GM12878 (cell line): ENCODE data around the gene SLC1A7. TPM values are rescaled to one million over a fixed set of nuclear protein-coding genes. Genes with fewer than 3 reads are reported as not detected.

Experiments used
- ATAC-seq: fragments of 200-7000 bp; cut with Tn5 transposase; 3 replicates; pipeline ENCODE4 v1.9.1; 2020; ENCODE audit warnings: mild to moderate bottlenecking, moderate library complexity
- BruUV-seq: library from RNA; stranded (reverse); fragments of 400-500 nt; replicated peaks from 2 replicates; lab custom pipeline; 2021; lab: Mats Ljungman, UMichigan
- CTCF ChIA-PET: fragments of 300-600 bp; sonication (Branson Sonifier 250); formaldehyde crosslinking; extraction: SDS; loops from one replicate; lab custom pipeline; 2021; ENCODE audit warnings: inconsistent platforms; lab: Yijun Ruan, JAX
- POLR2A ChIA-PET: fragments of 350-600 bp; formaldehyde crosslinking; extraction: SDS; loops from one replicate; lab custom pipeline; 2021; ENCODE audit warnings: inconsistent platforms; lab: Charles Lee
- RAD21 ChIA-PET: fragments of 300-600 bp; sonication (Branson Sonifier 250); formaldehyde crosslinking; loops from one replicate; lab custom pipeline; 2023; ENCODE audit warnings: antibody characterized with exemption; ENCODE audit not compliant: unreplicated experiment; lab: Charles Lee
- SMC1A ChIA-PET: fragments of 300-600 bp; sonication (Branson Sonifier 250); formaldehyde crosslinking; loops from one replicate; lab custom pipeline; 2023; ENCODE audit not compliant: unreplicated experiment, uncharacterized antibody; lab: Charles Lee
- DNase-seq: peaks from one replicate; pipeline ENCODE4 v3.0.0-alpha.2; 2011; ENCODE audit warnings: low read depth, low spot score
- FAIRE-seq: peaks from 3 replicates; lab custom pipeline; 2011; peaks lifted over from hg19 to GRCh38; lab: Jason Lieb, UNC
- H2AFZ ChIP-seq: 2 replicates; pipeline ENCODE4 v1.6.0; 2011; ENCODE audit warnings: low read depth, low read length, control low read depth; ENCODE audit not compliant: control insufficient read depth
- H3K27ac ChIP-seq: 2 replicates; pipeline ENCODE4 v1.5.1; 2011; ENCODE audit warnings: control low read depth; ENCODE audit not compliant: control insufficient read depth, insufficient read depth
- H3K27me3 ChIP-seq, 2 experiments: replicated peaks in 1 of 2; 2 replicates each; pipeline versions ENCODE4 v1.6.0 to v1.6.1; 2011; ENCODE audit warnings: low read length in 1 of 2; ENCODE audit not compliant: control insufficient read depth in 2 of 2, insufficient read depth in 2 of 2
- H3K36me3 ChIP-seq, 2 experiments: 2 replicates each; pipeline ENCODE4 v1.5.1; 2011; ENCODE audit warnings: low read length in 1 of 2; ENCODE audit not compliant: control insufficient read depth in 2 of 2, insufficient read depth in 2 of 2
- H3K4me1 ChIP-seq: 2 replicates; pipeline ENCODE4 v1.6.1; 2011; ENCODE audit warnings: mild to moderate bottlenecking, low read length, moderate library complexity, mixed read lengths; ENCODE audit not compliant: control insufficient read depth, insufficient read depth
- H3K4me2 ChIP-seq: 2 replicates; pipeline ENCODE4 v1.6.0; 2011; ENCODE audit warnings: control low read depth; ENCODE audit not compliant: control insufficient read depth, insufficient read depth
- H3K4me3 ChIP-seq: fragments of 200-600 bp; sonication (generic); 2 replicates; pipeline ENCODE4 v1.5.1; 2016
- H3K79me2 ChIP-seq: 2 replicates; pipeline ENCODE4 v1.6.0; 2011; ENCODE audit warnings: low read length; ENCODE audit not compliant: control insufficient read depth, insufficient read depth
- H3K9ac ChIP-seq: 2 replicates; pipeline ENCODE4 v1.8.0; 2011; ENCODE audit warnings: low read length, control low read depth, mixed read lengths; ENCODE audit not compliant: control insufficient read depth, insufficient read depth
- H3K9me3 ChIP-seq: replicated peaks from 3 replicates; pipeline ENCODE4 v1.5.1; 2011; ENCODE audit warnings: mild to moderate bottlenecking, low read length; ENCODE audit not compliant: control insufficient read depth, insufficient read depth
- H4K20me1 ChIP-seq: 2 replicates; pipeline ENCODE4 v1.6.0; 2011; ENCODE audit not compliant: control insufficient read depth, insufficient read depth
- ZNF384 ChIP-seq: IDR thresholded peaks from 2 replicates; pipeline ENCODE4 v1.6.1; 2012; ENCODE audit warnings: low read depth, mild to moderate bottlenecking, low read length, improper control_type of control experiment, borderline replicate concordance
- WGBS: methylation state at CpG from one replicate; pipeline ENCODE4 v1.1.6; 2016; ENCODE audit warnings: low lambda C conversion rate; ENCODE audit not compliant: insufficient replicate concordance, insufficient coverage; ENCODE audit errors: missing lambda C conversion rate; 5-methylcytosine and 5-hydroxymethylcytosine counted together
- in situ Hi-C: fragments of 300-500 bp; cut with MboI; formaldehyde crosslinking; loops from 9 replicates; pipeline ENCODE4 v1.14.3; 2018; ENCODE audit warnings: mixed read lengths
- intact Hi-C: fragments of 100-400 bp; cut with micrococcal nuclease; formaldehyde crosslinking; loops from one replicate; pipeline ENCODE4 v1.14.2; 2022; ENCODE audit not compliant: unreplicated experiment
- polyA plus RNA-seq, 11 experiments: library from polyadenylated mRNA; depleted of rRNA in 4 of 11; unstranded in 6 of 11; stranded (reverse) in 5 of 11; fragments of >200 nt; fragmentation: Nextera tagmentation in 4 of 11; fragmentation: Illumina TruSeq in 1 of 11; extraction: Ambion mirVana in 4 of 11; extraction: Trizol in 1 of 11; gene quantifications; 1 replicate in 1 of 11; 2 replicates in 10 of 11; pipeline versions ENCODE4 v1.2.1 to v1.2.3, GENCODE V29; 2011 to 2016; ENCODE audit warnings: inconsistent platforms in 2 of 11, missing spikeins in 2 of 11, low read depth in 1 of 11
- total RNA-seq, 4 experiments: library from RNA; depleted of rRNA in 3 of 4; stranded (reverse); fragments of >200 nt in 3 of 4; fragmentation: Illumina TruSeq in 1 of 4; extraction: Trizol in 1 of 4; gene quantifications; 2 replicates each; pipeline versions ENCODE4 v1.2.1 to v1.2.3, GENCODE V29; 2013 to 2021
- TF ChIP-seq, protein P1 (sequence below): fragments of 450-650 bp; formaldehyde crosslinking; IDR thresholded peaks from 2 replicates; pipeline ENCODE4 v1.5.0; 2022; ENCODE audit warnings: mild to moderate bottlenecking, missing genetic modification characterization
- TF ChIP-seq, protein P2 (sequence below): fragments of 450-650 bp; IDR thresholded peaks from 2 replicates; pipeline ENCODE4 v1.6.1; 2017; ENCODE audit warnings: mild to moderate bottlenecking, moderate library complexity

Gene SLC1A7
- total and polyA plus RNA-seq, 10 of the 15 experiments (the other 5 are each of a cell fraction or from before 2014, with no cell fraction given), result not detected

DNA sequence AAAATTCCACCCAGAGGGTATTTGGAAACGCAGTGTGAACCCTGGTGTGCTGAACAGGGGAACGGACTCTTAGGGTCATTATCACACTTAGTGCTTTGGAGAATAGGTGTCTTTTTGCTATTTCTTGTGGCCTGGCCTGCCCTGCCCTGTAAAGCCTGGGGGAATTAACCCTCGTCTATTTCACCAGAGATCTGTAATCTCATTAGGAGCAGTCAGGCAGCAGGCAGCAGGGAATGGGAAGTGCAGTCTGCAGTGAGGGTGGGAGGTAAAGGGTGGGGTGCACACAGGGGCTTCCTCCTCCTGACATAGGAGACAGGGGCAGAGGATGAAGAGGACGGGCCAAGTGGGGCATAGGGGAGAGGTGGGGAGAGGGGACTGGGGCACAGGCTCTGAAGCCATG is 1.1 kb upstream of the SLC1A7 start:
- FAIRE-seq (no peak), DNase-seq (no peak), ATAC-seq (no peak)
- no peaks in the 10 kb centered on the region for H3K9me3 ChIP-seq
- no peak overlapping the region for H2AFZ ChIP-seq
- intact Hi-C loops, result no loop called here
- no peaks in the 10 kb centered on the region for H3K79me2 ChIP-seq
- POLR2A ChIA-PET, result no interaction called here
- no peaks in the 10 kb centered on the region; a peak in 1 of 4 replicates for H3K27me3 ChIP-seq
- CTCF ChIA-PET, result no interaction called here
- no peaks in the 10 kb centered on the region; the same call in 1 of the 2 replicates for H4K20me1 ChIP-seq
- WGBS, result 17% methylated on average over 4 of the region's 4 CpGs
- no peak overlapping the region for H3K4me2 ChIP-seq
- no peaks in the 10 kb centered on the region for H3K36me3 ChIP-seq
- H3K9ac ChIP-seq, result no peak overlapping the region
- BruUV-seq, result no TSS peak
- SMC1A ChIA-PET, result interaction anchor here (0.6 kb wide), 1 partner anchor 12 kb away, joined by 3 read pairs; no protein-coding TSS in a partner anchor
- RAD21 ChIA-PET, result no interaction called here
- TF ChIP-seq, protein P1, sequence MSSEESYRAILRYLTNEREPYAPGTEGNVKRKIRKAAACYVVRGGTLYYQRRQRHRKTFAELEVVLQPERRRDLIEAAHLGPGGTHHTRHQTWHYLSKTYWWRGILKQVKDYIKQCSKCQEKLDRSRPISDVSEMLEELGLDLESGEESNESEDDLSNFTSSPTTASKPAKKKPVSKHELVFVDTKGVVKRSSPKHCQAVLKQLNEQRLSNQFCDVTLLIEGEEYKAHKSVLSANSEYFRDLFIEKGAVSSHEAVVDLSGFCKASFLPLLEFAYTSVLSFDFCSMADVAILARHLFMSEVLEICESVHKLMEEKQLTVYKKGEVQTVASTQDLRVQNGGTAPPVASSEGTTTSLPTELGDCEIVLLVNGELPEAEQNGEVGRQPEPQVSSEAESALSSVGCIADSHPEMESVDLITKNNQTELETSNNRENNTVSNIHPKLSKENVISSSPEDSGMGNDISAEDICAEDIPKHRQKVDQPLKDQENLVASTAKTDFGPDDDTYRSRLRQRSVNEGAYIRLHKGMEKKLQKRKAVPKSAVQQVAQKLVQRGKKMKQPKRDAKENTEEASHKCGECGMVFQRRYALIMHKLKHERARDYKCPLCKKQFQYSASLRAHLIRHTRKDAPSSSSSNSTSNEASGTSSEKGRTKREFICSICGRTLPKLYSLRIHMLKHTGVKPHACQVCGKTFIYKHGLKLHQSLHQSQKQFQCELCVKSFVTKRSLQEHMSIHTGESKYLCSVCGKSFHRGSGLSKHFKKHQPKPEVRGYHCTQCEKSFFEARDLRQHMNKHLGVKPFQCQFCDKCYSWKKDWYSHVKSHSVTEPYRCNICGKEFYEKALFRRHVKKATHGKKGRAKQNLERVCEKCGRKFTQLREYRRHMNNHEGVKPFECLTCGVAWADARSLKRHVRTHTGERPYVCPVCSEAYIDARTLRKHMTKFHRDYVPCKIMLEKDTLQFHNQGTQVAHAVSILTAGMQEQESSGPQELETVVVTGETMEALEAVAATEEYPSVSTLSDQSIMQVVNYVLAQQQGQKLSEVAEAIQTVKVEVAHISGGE (CRISPR knock-in tag), result no peak
- TF ChIP-seq, protein P2, sequence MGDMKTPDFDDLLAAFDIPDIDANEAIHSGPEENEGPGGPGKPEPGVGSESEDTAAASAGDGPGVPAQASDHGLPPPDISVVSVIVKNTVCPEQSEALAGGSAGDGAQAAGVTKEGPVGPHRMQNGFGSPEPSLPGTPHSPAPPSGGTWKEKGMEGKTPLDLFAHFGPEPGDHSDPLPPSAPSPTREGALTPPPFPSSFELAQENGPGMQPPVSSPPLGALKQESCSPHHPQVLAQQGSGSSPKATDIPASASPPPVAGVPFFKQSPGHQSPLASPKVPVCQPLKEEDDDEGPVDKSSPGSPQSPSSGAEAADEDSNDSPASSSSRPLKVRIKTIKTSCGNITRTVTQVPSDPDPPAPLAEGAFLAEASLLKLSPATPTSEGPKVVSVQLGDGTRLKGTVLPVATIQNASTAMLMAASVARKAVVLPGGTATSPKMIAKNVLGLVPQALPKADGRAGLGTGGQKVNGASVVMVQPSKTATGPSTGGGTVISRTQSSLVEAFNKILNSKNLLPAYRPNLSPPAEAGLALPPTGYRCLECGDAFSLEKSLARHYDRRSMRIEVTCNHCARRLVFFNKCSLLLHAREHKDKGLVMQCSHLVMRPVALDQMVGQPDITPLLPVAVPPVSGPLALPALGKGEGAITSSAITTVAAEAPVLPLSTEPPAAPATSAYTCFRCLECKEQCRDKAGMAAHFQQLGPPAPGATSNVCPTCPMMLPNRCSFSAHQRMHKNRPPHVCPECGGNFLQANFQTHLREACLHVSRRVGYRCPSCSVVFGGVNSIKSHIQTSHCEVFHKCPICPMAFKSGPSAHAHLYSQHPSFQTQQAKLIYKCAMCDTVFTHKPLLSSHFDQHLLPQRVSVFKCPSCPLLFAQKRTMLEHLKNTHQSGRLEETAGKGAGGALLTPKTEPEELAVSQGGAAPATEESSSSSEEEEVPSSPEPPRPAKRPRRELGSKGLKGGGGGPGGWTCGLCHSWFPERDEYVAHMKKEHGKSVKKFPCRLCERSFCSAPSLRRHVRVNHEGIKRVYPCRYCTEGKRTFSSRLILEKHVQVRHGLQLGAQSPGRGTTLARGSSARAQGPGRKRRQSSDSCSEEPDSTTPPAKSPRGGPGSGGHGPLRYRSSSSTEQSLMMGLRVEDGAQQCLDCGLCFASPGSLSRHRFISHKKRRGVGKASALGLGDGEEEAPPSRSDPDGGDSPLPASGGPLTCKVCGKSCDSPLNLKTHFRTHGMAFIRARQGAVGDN, result no peak
- no peak for TF ChIP-seq ZNF384
- in situ Hi-C loops, result no loop called here
- H3K4me1 ChIP-seq, result no peaks in the 10 kb centered on the region
- no peak overlapping the region for H3K4me3 ChIP-seq
- no peak overlapping the region for H3K27ac ChIP-seq
